ENCODE data around the gene CEP250. TPM values are rescaled to one million over a fixed set of nuclear protein-coding genes. Genes with fewer than 3 reads are reported as not detected.
"Not testable (repeated sequence)": the region's sequence is repeated elsewhere in the genome, so short reads cannot be mapped to it uniquely, and the experiment has no call there.

Gene CEP250
- total RNA-seq, 2 experiments from 2014 or later = 72.1 to 74.5 TPM

DNA sequence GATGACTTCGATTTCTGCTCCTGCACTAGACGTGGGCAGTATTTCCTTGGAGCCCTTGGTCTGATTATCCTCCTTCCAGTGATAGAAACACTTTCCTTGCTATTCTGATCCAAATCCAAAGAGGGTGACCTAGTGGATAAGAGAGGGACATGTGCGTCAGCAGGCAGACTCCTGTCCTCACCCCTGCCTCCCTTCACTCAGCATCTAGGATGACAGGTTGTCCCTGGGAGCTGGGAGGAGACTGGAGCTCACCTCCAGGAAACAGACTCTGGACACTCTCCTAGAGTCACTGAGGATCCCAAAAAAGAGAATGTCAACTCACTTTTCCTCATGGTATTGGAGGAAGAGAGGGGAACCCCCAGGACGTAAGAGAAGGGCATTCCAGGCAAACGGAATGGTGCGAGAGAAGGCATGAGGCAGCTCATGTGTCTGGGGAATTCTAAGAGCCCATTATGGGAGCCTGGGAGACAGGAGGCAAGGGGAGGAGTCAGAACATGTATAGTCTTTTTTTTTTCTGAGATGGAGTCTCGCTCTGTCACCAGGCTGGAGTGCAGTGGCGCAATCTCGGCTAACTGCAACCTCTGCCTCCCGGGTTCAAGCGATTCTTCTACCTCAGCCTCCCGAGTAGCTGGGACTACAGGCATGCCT is 71.8 kb downstream of the CEP250 start:
- POLR2A ChIA-PET = interaction anchor here (0.6 kb wide), 1 partner anchor 316 kb away, joined by 3 read pairs; no protein-coding TSS in a partner anchor
- Mint-ChIP-seq H3K4me3 (no peak overlapping the region), H3K36me3 (ENCODE audit: low read depth) (no peaks in the 10 kb centered on the region), H3K9me3 (ENCODE audit: insufficient read depth) (no peaks in the 10 kb centered on the region), H3K27me3 (ENCODE audit: low read depth) (no peaks in the 10 kb centered on the region), H3K27ac (no peak overlapping the region), H3K4me1 (ENCODE audit: low read depth) (peaks cover 6% of the 10 kb centered on the region)
- CTCF ChIA-PET = no interaction called here
- ATAC-seq (no peak), DNase-seq (no peak)

- ChIA-PET POLR2A (no interaction called here), CTCF (no interaction called here)
- no peaks in the 10 kb centered on the region for H3K27me3 Mint-ChIP-seq (ENCODE audit: low read depth)
- no peaks in the 10 kb centered on the region for H3K36me3 Mint-ChIP-seq (ENCODE audit: low read depth)
- DNase-seq = no peak
- no peak within 1 kb of the TSS for H3K4me3 Mint-ChIP-seq
- no peak within 1 kb of the TSS for H3K27ac Mint-ChIP-seq
- H3K9me3 Mint-ChIP-seq (ENCODE audit: insufficient read depth) = no peaks in the 10 kb centered on the region
- no peak for ATAC-seq
- peaks cover 6% of the 10 kb centered on the region for H3K4me1 Mint-ChIP-seq (ENCODE audit: low read depth)
Observed at GRCh38 chr20:35529552-35529951, 74.2 kb downstream of the CEP250 start, which contains the start of gene C20orf173. TSS of gene C20orf173 (minus strand) at chr20:35529652. CDS start at chr20:35529373, 279 bp downstream.

DNA sequence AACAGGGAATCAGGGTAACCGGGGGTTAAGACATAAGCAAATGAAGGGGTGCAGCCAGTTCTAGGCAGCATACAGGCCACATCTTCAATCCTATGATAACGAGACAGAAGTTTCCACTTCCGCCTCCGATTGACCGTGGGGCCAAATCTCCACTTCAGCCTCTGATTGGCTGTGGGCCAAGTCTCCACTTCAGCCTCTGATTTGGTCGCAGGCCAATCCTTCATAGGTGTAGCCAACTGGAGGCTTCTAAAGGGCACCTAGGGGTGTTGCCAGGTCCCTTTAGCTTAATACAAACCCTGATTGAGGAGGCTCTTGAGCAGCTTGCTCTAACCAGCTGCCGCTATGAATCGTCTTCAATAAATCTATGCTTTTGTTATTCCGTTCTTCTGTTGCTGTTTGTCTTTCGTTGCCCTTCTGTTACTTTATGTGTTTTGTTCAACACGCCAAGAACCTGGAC is 84.4 kb downstream of the CEP250 start:
- peak; percentile 58 for DNase-seq
- H3K4me3 Mint-ChIP-seq = no peak overlapping the region
- ATAC-seq = peak; percentile 25

DNA sequence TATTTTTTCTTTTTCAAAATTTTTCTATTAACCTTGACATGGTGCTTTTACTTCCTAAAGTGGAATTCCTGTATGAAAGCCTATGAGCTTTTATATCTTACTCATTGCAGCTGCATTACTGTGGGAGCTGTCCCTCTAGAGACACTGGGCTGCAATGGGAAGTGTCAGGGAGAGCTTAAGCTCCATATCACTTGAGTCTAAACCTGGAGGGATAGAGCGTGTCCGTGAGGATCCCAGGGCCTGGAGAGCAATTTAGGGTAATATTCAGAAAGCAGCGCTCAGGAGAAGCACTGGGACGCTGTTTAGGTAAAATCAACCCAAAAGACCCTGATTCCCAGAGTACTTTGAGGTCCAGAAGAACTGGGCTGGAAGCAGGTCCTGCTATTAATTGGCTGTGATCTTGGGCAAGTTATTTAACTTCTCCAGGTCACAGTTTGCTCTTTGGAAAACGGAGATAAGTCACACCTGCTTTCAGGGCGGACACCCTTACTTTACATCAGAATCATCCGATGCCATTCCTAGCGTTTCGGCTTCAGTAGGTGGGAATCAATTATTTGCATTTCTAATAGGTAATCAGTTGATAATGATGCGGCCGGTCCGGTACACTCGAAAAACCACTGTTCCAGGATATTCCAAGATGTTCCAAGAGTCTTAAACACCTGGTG is 85.9 kb downstream of the CEP250 start:
- Mint-ChIP-seq H3K4me3 (peak overlapping the region; percentile 88), H3K4me1 (ENCODE audit: low read depth) (peaks cover 23% of the 10 kb centered on the region), H3K9me3 (ENCODE audit: insufficient read depth) (no peaks in the 10 kb centered on the region), H3K27ac (peak overlapping the region; percentile 90), H3K36me3 (ENCODE audit: low read depth) (peaks cover 3% of the 10 kb centered on the region), H3K27me3 (ENCODE audit: low read depth) (no peaks in the 10 kb centered on the region)
- ATAC-seq = no peak
- DNase-seq = no peak
- ChIA-PET CTCF (interaction anchor here (1.0 to 1.8 kb wide), 5 partner anchors 10 to 413 kb away, joined by 3 to 8 read pairs (median 4); partner anchors contain the start of gene SCAND1), POLR2A (interaction anchor here (1.5 to 1.9 kb wide), 2 partner anchors 51 to 413 kb away, joined by 4 to 10 read pairs; partner anchors contain the start of gene SCAND1)

More for the DNA sequence above, 84.4 kb downstream of the CEP250 start:
- Mint-ChIP-seq H3K9me3 (ENCODE audit: insufficient read depth) (no peaks in the 10 kb centered on the region), H3K27me3 (ENCODE audit: low read depth) (peaks cover 3% of the 10 kb centered on the region), H3K36me3 (ENCODE audit: low read depth) (peaks cover 3% of the 10 kb centered on the region), H3K27ac (peak overlapping the region; percentile 45), H3K4me1 (ENCODE audit: low read depth) (peaks cover 23% of the 10 kb centered on the region)
- POLR2A ChIA-PET = no interaction called here
- CTCF ChIA-PET = no interaction called here

DNA sequence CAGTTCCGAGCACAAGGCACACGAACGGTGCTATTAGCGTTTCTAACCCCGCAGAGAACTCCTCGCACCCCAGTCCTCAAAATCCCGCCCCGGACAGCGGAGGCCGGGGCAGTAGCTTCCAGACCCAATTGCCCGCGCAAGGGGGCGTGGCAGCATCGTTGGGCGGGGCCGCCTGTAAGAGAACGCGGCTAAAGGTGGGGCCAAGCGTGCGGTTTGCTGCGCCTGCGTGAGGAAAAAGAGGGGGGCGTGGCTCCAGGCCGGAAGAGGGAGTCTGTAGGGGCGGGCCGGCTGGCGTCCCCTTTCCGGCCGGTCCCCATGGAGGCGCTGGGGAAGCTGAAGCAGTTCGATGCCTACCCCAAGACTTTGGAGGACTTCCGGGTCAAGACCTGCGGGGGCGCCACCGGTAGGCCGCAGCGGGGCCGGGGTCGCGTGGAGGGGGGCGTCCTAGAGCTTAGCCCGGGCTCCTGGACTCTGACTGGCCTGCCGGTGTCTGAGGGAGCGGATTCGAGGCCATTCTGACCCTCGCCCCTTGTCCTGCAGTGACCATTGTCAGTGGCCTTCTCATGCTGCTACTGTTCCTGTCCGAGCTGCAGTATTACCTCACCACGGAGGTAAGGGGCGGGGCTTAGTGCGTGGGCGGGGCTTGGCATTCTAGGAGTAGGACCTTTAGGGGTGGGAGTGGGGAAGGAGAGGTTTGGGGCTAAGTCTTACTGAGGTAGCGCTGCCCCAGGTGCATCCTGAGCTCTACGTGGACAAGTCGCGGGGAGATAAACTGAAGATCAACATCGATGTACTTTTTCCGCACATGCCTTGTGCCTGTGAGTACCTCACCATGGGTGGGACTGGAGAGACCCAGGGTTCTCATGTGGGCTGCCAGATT is 86.6 kb downstream of the CEP250 start, which contains the start of gene ERGIC3:
Gene ERGIC3 (plus strand): TSS at position 296 of the 880 bp plus-strand sequence. CDS start 20 bp downstream, at position 316.
- Mint-ChIP-seq H3K27ac (peak within 1 kb of the TSS; percentile 90), H3K4me3 (peak within 1 kb of the TSS; percentile 88)
- peak; percentile 96 for ATAC-seq

GRCh38 chr20:35542990-35543389 is 87.6 kb downstream of the CEP250 start:
- H3K36me3 Mint-ChIP-seq (ENCODE audit: low read depth) = peaks cover 3% of the 10 kb centered on the region
- ChIA-PET CTCF (interaction anchor here (0.6 to 1.8 kb wide), 3 partner anchors 76 to 411 kb away, joined by 3 to 8 read pairs (median 3); partner anchors contain the start of gene SCAND1), POLR2A (interaction anchor here (0.9 to 1.9 kb wide), 5 partner anchors 10 to 411 kb away, joined by 3 to 10 read pairs (median 4); partner anchors contain the start of genes SCAND1 and SPAG4)
- ATAC-seq (no peak), DNase-seq (no peak)
- peak overlapping the region; percentile 88 for H3K4me3 Mint-ChIP-seq
- peaks cover 23% of the 10 kb centered on the region for H3K4me1 Mint-ChIP-seq (ENCODE audit: low read depth)
- H3K27ac Mint-ChIP-seq = peak overlapping the region; percentile 90
- no peaks in the 10 kb centered on the region for H3K9me3 Mint-ChIP-seq (ENCODE audit: insufficient read depth)
- H3K27me3 Mint-ChIP-seq (ENCODE audit: low read depth) = no peaks in the 10 kb centered on the region

More for the DNA sequence above, 86.6 kb downstream of the CEP250 start, which contains the start of gene ERGIC3:
- CTCF ChIA-PET = interaction anchor here (1.0 to 1.8 kb wide), 4 partner anchors 9 to 412 kb away, joined by 3 to 8 read pairs (median 4); partner anchors contain the start of gene SCAND1
- H3K4me1 Mint-ChIP-seq (ENCODE audit: low read depth) = peaks cover 23% of the 10 kb centered on the region
- peaks cover 3% of the 10 kb centered on the region for H3K36me3 Mint-ChIP-seq (ENCODE audit: low read depth)
- POLR2A ChIA-PET = interaction anchor here (0.6 to 1.9 kb wide), 8 partner anchors 10 to 412 kb away, joined by 3 to 10 read pairs (median 4); partner anchors contain the start of genes SCAND1 and SPAG4
- no peaks in the 10 kb centered on the region for H3K27me3 Mint-ChIP-seq (ENCODE audit: low read depth)
- H3K9me3 Mint-ChIP-seq (ENCODE audit: insufficient read depth) = no peaks in the 10 kb centered on the region
- DNase-seq = peak; percentile 98

- no peak for DNase-seq
- POLR2A ChIA-PET = no interaction called here
- no peaks in the 10 kb centered on the region for H3K9me3 Mint-ChIP-seq (ENCODE audit: insufficient read depth)
- peaks cover 23% of the 10 kb centered on the region for H3K4me1 Mint-ChIP-seq (ENCODE audit: low read depth)
- CTCF ChIA-PET = no interaction called here
- H3K27me3 Mint-ChIP-seq (ENCODE audit: low read depth) = no peaks in the 10 kb centered on the region
- no peak overlapping the region for H3K4me3 Mint-ChIP-seq
- no peak overlapping the region for H3K27ac Mint-ChIP-seq
- H3K36me3 Mint-ChIP-seq (ENCODE audit: low read depth) = peaks cover 11% of the 10 kb centered on the region
- no peak for ATAC-seq
Observed at GRCh38 chr20:35544436-35544835, 89.0 kb downstream of the CEP250 start.

DNA sequence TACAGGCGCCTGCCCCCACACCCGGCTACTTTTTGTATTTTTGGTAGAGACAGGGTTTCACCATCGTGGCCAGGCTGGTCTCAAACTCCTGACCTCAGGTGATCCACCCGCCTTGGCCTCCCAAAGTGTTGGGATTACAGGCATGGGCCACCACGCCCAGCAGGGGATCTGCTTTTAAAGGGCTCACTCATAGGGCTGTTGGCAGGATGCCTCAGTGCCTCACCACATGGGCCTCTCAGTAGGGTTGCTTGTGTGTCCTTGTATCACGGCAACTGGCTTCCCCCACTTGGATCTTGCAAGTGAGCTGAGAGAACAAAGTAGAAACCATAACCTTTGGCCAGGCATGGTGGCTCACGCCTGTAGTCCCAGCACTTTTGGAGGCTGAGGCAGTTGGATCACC is 89.5 kb downstream of the CEP250 start:
- H3K27me3 Mint-ChIP-seq (ENCODE audit: low read depth); H3K9me3 Mint-ChIP-seq (ENCODE audit: insufficient read depth); H3K27ac Mint-ChIP-seq; CTCF ChIA-PET; POLR2A ChIA-PET; ATAC-seq; DNase-seq; H3K4me3 Mint-ChIP-seq: not testable (repeated sequence)
- H3K36me3 Mint-ChIP-seq (ENCODE audit: low read depth) = peaks cover 11% of the 10 kb centered on the region
- H3K4me1 Mint-ChIP-seq (ENCODE audit: low read depth) = peaks cover 23% of the 10 kb centered on the region

DNA sequence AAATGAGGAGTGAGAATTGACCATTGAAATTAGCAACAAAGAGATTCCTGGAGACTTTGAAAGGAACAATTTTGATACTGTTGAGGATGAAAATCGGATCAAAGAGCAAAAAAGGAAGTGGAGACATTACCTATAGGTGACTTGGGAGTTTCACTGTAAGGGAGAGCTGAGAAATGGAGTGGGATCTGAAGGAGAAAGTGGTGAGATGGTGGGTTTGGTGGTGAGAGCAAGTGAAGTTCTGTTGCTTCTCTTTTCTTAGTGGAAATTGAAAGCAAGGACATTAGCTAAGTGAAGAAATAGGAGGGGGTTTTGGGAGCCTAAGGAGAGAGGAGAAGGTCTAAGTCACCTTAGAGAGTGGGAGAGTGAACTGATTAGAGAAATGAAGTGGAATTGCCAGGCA is 90.7 kb downstream of the CEP250 start:
- no peaks in the 10 kb centered on the region for H3K9me3 Mint-ChIP-seq (ENCODE audit: insufficient read depth)
- no peak overlapping the region for H3K4me3 Mint-ChIP-seq
- no peak overlapping the region for H3K27ac Mint-ChIP-seq
- CTCF ChIA-PET = no interaction called here
- no peaks in the 10 kb centered on the region for H3K27me3 Mint-ChIP-seq (ENCODE audit: low read depth)
- ATAC-seq (no peak), DNase-seq (no peak)
- peaks cover 11% of the 10 kb centered on the region for H3K36me3 Mint-ChIP-seq (ENCODE audit: low read depth)
- POLR2A ChIA-PET = no interaction called here
- H3K4me1 Mint-ChIP-seq (ENCODE audit: low read depth) = peaks cover 23% of the 10 kb centered on the region

- ChIA-PET CTCF (interaction anchor here (0.5 kb wide), 1 partner anchor 469 kb away, joined by 3 read pairs; no protein-coding TSS in a partner anchor), POLR2A (no interaction called here)
- Mint-ChIP-seq H3K4me3 (no peak overlapping the region), H3K4me1 (ENCODE audit: low read depth) (peaks cover 14% of the 10 kb centered on the region), H3K9me3 (ENCODE audit: insufficient read depth) (no peaks in the 10 kb centered on the region), H3K27me3 (ENCODE audit: low read depth) (no peaks in the 10 kb centered on the region), H3K27ac (no peak overlapping the region), H3K36me3 (ENCODE audit: low read depth) (peaks cover 11% of the 10 kb centered on the region)
- DNase-seq (no peak), ATAC-seq (no peak)
Observed at GRCh38 chr20:35547329-35547728, 91.9 kb downstream of the CEP250 start.

- Mint-ChIP-seq H3K36me3 (ENCODE audit: low read depth) (peaks cover 18% of the 10 kb centered on the region), H3K4me1 (ENCODE audit: low read depth) (no peaks in the 10 kb centered on the region), H3K27ac (no peak overlapping the region), H3K27me3 (ENCODE audit: low read depth) (no peaks in the 10 kb centered on the region), H3K9me3 (ENCODE audit: insufficient read depth) (no peaks in the 10 kb centered on the region), H3K4me3 (no peak overlapping the region)
- POLR2A ChIA-PET = interaction anchor here (1.0 kb wide), 1 partner anchor 9 kb away, joined by 3 read pairs; no protein-coding TSS in a partner anchor
- ATAC-seq (no peak), DNase-seq (no peak)
- CTCF ChIA-PET = interaction anchor here (0.7 kb wide), 1 partner anchor 10 kb away, joined by 3 read pairs; the partner anchor contains the start of gene ERGIC3
Observed at GRCh38 chr20:35551503-35551902, 96.1 kb downstream of the CEP250 start.
